DND-41 (cell line): ENCODE measurements around the gene PADI3.
A peak's percentile ranks its signal among the peaks of the same experiment; 100 is the strongest.

Source experiments
- ATAC-seq: fragments of 200-7000 bp; cut with Tn5 transposase; 3 replicates; pipeline ENCODE4 v1.9.1; 2021; ENCODE audit warnings: low read depth; ENCODE audit not compliant: insufficient read depth
- DNase-seq: peaks from one replicate; pipeline ENCODE4 v3.0.0-alpha.2; 2020
- H2AFZ ChIP-seq: 2 replicates; pipeline ENCODE4 v1.6.0; 2012; ENCODE audit warnings: low read depth, low read length
- H3K27ac ChIP-seq: 2 replicates; pipeline ENCODE4 v1.5.1; 2012; ENCODE audit warnings: low read length, inconsistent platforms
- H3K27me3 ChIP-seq: fragments of 200-600 bp; sonication (generic); 2 replicates; pipeline ENCODE4 v1.6.0; 2012; ENCODE audit warnings: low read length, mild to moderate bottlenecking, inconsistent platforms; ENCODE audit not compliant: insufficient read depth, poor library complexity
- H3K36me3 ChIP-seq: 2 replicates; pipeline ENCODE4 v1.5.1; 2012; ENCODE audit warnings: low read length, inconsistent platforms; ENCODE audit not compliant: insufficient read depth
- H3K4me1 ChIP-seq: 2 replicates; pipeline ENCODE4 v1.5.1; 2012; ENCODE audit warnings: mild to moderate bottlenecking, low read length; ENCODE audit not compliant: insufficient read depth
- H3K4me2 ChIP-seq: 2 replicates; pipeline ENCODE4 v1.6.0; 2012; ENCODE audit warnings: mild to moderate bottlenecking, moderate library complexity, low read length, inconsistent platforms; ENCODE audit not compliant: insufficient read depth
- H3K4me3 ChIP-seq, 2 experiments: fragments of 200-600 bp in 1 of 2; shearing (Covaris generic) in 1 of 2; 2 replicates each; pipeline ENCODE4 v1.5.1; 2012 to 2016; ENCODE audit warnings: inconsistent platforms in 2 of 2, low read length in 2 of 2, mild to moderate bottlenecking in 2 of 2, low read depth in 1 of 2, moderate library complexity in 1 of 2
- H3K79me2 ChIP-seq: 2 replicates; pipeline ENCODE4 v1.6.0; 2012; ENCODE audit warnings: low read length, inconsistent platforms; ENCODE audit not compliant: insufficient read depth
- H3K9ac ChIP-seq: 2 replicates; pipeline ENCODE4 v1.6.0; 2012; ENCODE audit warnings: low read depth, mild to moderate bottlenecking, inconsistent platforms, low read length, moderate library complexity
- H3K9me3 ChIP-seq: 2 replicates; pipeline ENCODE4 v1.5.1; 2012; ENCODE audit warnings: low read length, moderate library complexity, mild to moderate bottlenecking, inconsistent platforms; ENCODE audit not compliant: insufficient read depth, severe bottlenecking
- H4K20me1 ChIP-seq: 2 replicates; pipeline ENCODE4 v1.6.0; 2012; ENCODE audit warnings: low read length; ENCODE audit not compliant: insufficient read depth
- CTCF ChIP-seq: IDR thresholded peaks from 2 replicates; pipeline ENCODE4 v1.5.1; 2012; ENCODE audit warnings: borderline replicate concordance, low read length, moderate library complexity, mild to moderate bottlenecking; ENCODE audit not compliant: poor library complexity, severe bottlenecking; ENCODE audit errors: extremely low read depth
- EZH2 ChIP-seq: IDR thresholded peaks from 3 replicates; pipeline ENCODE4 v1.6.1; 2012; ENCODE audit warnings: borderline replicate concordance, low read depth, mild to moderate bottlenecking, moderate library complexity, low read length, inconsistent platforms; ENCODE audit not compliant: severe bottlenecking

The PADI3 gene

GRCh38 chr1:17200756-17201155, 48.1 kb upstream of the PADI3 start:
- ATAC-seq: no peak
- no peak overlapping the region for H3K9ac ChIP-seq
- H3K4me1 ChIP-seq: 0 out of 2 replicates have a peak, but pooled peaks cover 6% of the 10 kb centered on the region
- H3K36me3 ChIP-seq: no peaks in the 10 kb centered on the region
- H3K4me2 ChIP-seq: no peak overlapping the region
- H2AFZ ChIP-seq: no peak overlapping the region
- TF ChIP-seq EZH2 (no peak), CTCF (no peak)
- H3K27ac ChIP-seq: no peak overlapping the region
- H4K20me1 ChIP-seq: 0 out of 2 replicates have a peak, but pooled peaks cover 4% of the 10 kb centered on the region
- H3K27me3 ChIP-seq: peaks cover 19% of the 10 kb centered on the region
- no peaks in the 10 kb centered on the region for H3K79me2 ChIP-seq
- no peaks in the 10 kb centered on the region for H3K9me3 ChIP-seq
- no peak for DNase-seq
- no peak overlapping the region for H3K4me3 ChIP-seq

- Histone ChIP-seq H3K4me1 (0 out of 2 replicates have a peak, but pooled peaks cover 6% of the 10 kb centered on the region), H2AFZ (no peak overlapping the region), H4K20me1 (0 out of 2 replicates have a peak, but pooled peaks cover 4% of the 10 kb centered on the region), H3K4me2 (no peak overlapping the region), H3K27me3 (peaks cover 19% of the 10 kb centered on the region), H3K36me3 (no peaks in the 10 kb centered on the region), H3K9ac (no peak overlapping the region), H3K79me2 (no peaks in the 10 kb centered on the region), H3K9me3 (no peaks in the 10 kb centered on the region), H3K27ac (no peak overlapping the region), H3K4me3 (no peak overlapping the region)
- TF ChIP-seq CTCF: no peak
- TF ChIP-seq EZH2: no peak
- DNase-seq (peak; percentile 22), ATAC-seq (peak; percentile 69)
These were observed 47.5 kb upstream of the PADI3 start for GRCh38 chr1:17201201-17202021.

- Histone ChIP-seq H3K9ac (no peak within 1 kb of the TSS), H3K4me3 (no peak within 1 kb of the TSS), H3K79me2 (no peaks in the 10 kb centered on the region), H3K4me1 (0 out of 2 replicates have a peak, but pooled peaks cover 6% of the 10 kb centered on the region), H3K27ac (no peak within 1 kb of the TSS), H3K36me3 (no peaks in the 10 kb centered on the region), H3K27me3 (peaks cover 26% of the 10 kb centered on the region), H3K4me2 (no peak within 1 kb of the TSS), H3K9me3 (no peaks in the 10 kb centered on the region), H4K20me1 (peaks cover 13% of the 10 kb centered on the region; the same call in 1 of the 2 replicates), H2AFZ (no peak within 1 kb of the TSS)
- no peak for ATAC-seq
- TF ChIP-seq CTCF: no peak
- no peak for TF ChIP-seq EZH2
- no peak for DNase-seq
These were observed 44.1 kb upstream of the PADI3 start, which contains the start of gene PADI1 for GRCh38 chr1:17204546-17205440. TSS of gene PADI1 (plus strand) at chr1:17205128. CDS start at chr1:17205218, 90 bp downstream.
